Measurements from ENCODE around the gene ZHX3.
A peak's percentile ranks its signal among the peaks of the same experiment; 100 is the strongest.

Gene ZHX3

DNA sequence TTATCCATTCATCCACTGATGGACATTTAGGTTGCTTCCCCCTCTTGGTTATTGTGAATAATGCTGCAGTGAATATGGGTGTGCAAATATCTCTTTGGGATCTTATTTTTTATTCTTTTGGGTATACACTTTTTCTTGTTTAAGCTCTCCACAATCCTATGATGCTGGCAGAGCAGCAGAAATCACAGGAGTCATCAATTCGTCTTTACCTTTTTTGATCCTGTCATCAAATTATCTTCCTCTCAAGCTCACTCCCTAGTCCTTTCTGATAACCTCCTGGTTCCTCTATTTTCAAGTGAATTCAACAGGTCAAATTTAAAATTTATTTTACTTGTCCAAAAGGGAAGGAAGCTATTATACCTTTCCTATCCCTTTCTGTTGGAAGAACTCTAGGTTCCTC lies 91.1 kb downstream of the ZHX3 start:
- no peak for DNase-seq

DNA sequence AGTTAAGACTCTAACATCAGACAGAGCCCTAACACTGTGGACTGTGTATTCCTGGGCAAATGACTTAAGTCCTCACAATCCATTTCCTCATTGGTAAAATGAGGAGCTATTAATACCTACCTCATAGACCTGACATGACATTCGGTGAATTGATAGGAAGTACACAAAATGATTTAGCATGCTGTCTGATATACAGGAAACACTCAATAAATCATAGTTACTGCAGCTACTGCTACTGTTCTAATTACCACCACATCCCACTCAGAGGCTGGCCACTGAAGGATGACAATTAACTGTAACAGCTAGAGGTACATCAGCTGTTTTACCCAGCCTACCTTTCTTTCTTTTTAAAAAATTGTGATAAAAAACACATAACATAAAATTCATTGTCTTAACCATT lies 92.4 kb downstream of the ZHX3 start:
- no peak for DNase-seq

DNA sequence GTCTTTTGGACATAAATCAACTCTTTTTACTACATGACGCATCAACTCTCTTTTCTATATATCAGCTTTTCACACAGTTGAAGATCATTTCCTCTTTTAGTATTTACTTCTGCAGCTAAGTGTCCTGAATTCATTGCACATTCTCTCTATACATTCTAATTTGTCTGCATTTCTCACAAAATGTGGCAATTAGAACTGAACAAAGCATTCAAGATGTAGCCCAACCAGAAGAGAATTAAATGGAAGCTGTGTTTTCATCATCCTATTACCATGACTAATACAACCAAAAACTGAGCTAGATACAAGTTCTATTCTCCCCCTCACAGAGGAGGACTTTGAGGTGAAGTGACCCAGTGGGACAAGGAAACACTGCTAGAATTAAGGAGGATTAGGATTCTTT lies 93.2 kb downstream of the ZHX3 start:
- DNase-seq: no peak

DNA sequence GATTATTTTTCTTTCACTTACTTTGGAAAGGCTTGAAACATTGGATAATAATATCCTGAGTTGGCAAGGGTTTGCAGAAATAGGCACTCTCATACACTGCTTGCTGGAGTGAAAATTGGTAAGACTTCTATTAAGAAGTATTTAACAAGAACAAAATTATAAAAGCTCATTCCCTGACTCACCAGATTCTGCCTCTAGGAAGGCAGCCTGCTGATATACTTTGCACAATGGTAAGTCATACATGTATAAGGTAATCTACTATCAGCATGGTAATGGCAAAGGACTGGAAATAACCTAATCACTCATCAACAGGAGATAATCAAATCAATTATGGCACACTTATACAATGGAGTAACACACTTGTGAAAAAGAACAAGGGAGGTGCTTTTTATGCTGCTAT lies 94.4 kb downstream of the ZHX3 start:
- no peak for DNase-seq

DNA sequence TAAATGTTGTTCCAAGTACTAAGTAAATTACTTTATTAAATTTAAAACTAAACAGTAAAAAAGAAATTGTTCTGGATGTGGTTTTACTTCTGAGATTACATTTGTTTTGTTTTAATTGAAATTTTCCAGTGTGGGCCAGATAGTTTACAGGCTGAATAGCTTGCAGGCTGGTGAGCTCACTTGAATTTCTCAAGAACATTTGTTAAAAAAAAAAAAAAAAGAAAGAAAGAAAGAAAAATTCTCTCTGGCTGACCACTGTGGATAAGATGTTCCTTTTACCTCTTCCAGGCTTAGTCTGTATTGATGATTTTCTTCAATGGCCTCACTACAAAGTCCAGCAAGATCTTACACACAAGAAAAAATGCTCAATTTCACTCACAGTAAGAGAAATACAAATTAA lies 94.8 kb downstream of the ZHX3 start:
- DNase-seq: no peak

DNA sequence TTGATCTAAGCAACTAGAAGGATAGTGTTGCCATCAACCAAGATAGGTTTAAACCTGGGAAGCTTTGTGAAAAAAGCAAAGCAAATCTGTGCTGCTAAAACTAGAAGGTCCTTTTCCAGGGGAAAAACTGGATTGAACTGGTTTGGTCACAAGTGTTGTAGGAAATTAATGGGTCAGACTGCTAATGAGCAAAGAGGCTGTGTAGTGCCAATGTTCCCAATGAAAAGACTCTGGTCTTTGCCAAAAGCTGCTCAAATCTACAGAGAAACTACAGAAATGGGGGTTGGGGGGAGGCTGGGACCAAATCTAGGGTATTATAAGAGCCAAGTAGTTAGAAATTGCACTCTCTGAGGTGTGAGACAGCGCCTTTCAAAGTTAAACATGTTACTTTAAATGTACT lies 95.2 kb downstream of the ZHX3 start:
- peak in 37 of 56 donors; percentile 18 to 92 (median 55) for DNase-seq

DNA sequence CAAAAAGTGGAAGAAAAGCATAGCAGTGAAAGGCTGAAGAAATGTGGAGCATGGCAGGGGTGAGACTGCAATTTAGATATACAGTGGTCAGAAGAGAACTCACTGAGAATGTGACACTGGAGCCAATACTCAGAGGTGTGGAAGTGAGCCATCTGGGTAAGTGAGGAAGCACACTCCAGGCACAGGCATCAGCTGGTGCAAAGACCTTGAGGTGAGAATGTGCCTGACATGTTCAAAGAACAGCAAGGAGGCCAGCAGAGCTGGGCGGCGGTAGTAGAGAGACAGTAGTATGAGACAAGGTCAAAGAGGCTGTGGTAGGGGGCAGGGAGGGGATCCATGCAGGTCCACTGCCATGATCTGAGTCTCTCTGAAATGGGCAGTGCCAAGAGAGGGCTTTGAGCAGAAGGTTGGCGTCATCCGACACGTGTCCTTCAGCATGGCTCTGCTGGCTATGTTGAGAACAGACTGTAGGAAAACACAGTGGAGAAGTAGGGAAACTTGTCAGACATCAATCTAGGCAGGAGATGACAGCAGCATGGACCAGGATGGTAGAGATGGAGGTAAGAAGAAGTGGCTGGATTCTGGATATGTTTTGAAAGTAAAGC lies 95.8 kb downstream of the ZHX3 start:
- DNase-seq: peak in 35 of 56 donors; percentile 18 to 77 (median 50)

DNA sequence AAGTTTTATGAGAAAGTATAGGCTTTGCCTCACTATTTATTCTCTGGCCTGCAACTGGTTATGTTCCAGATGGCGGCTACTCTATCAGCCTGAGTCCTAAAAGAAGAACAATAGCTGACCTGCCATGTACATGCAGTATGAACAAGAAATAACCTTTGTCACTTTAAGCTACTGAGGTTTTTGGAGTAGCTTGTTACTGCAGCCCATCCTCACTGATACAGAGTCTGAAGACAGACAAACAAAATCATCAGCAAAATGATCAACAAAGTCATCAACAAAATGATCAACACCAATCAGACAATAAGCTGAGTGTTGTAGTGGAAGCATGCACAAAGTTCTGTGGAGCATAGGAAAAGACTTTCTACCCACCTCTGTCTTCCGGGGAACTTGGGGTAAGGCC lies 97.7 kb downstream of the ZHX3 start:
- DNase-seq: no peak

DNA sequence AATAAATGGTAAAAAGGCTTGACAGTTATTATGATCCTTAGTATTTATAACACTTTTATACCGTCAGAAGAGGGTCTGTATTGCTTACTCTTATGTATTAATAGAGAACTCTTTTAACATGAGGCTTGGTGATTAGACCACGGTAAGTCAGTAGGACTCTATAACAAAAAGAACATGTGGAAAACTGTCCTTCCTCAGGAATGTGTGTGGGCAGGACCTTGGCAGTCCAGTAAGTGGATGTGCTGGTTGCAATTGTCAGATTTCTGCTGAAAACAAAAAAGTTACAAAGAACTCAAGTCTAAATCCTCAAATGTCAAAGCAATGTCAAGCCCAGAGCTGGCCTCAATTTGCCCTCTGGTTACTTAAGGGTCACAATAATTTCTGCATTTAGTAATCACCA lies 99.1 kb downstream of the ZHX3 start:
- no peak for DNase-seq

DNA sequence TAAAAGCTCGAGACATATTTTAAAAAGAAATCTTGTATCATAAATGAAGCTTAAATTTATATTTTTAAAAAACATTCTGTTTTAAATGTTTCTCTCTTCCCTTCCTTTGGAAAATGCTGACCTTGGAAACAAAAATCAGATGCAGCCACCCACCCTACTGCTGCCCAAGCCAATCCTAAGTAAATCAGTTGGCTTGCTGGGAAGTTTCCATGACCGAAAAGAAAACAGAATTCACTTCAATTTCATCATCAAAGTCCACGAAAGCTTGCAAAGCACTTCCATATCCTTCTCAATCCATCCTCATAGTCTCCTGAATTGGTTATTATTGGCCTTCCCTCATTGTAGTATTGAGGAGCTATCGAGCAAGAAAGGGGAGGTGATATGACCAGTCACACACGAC lies 100.1 kb downstream of the ZHX3 start:
- no peak for DNase-seq

DNA sequence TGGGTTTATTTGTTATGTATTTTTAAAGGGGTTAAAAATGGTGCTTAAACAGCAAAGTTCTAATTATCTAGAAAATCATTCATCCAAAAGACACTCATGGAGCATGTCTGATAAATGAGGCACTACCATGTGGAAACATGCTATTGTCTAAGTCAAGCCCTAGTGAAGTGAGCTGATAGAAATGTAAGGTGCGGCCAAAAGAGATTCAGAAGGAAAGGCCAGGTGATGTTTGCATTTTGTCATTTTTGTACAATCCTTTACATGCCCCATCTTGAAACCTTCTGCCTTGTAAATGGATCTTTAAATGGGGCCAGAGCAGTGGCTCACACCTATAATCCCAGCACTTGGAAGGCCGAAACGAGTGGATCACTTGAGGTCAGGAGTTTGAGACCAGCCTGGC lies 102.9 kb downstream of the ZHX3 start:
- no peak for DNase-seq

DNA sequence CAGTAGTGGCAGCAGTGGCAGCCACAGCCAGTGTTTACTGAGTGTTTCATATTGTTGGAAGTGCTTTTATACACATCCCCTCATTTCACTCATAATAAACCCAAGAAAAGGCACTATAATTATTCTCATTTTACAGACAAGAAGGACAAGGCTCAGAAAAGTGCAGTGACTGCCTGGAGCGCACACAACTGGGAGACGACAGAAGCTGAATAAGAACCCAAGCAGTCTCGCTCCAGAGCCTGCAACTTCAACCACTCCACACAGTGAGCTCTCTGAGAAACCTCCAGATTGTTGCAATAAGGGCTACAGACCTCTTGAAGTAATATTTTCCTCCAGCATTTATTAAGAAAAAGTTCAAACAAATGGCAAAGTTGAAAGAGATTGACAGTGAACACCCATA lies 103.3 kb downstream of the ZHX3 start:
- no peak for DNase-seq

DNA sequence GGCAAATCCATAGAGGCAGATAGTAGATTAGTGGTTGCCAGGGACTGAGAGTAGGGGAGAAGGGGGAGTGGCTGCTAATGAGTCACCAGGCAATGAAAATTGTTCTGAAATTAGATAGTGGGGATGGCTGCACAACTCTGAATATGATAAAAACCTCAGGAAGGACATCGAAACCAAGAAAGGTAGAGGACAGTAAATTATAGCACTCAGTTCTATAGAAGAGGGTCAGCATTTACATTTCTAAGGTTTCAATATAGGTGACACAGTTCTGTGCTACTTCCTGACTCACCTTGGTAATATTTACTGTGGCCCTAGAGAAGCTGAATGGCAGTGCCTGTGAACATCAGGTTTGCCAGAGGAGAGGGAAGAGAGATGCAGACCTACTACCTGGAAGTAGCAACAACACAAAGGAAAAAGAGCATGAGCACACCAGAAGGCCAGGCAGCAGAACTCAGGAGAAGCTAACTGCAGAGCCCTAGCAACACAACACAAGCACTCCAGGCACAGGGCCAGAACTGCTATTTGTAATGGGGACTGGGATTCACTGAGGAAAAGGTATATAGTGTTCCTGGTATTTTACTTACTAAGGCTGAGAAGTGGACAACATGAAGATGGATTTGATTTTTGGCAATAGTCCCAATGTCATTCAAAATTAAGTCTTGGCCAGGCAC lies 104.2 kb downstream of the ZHX3 start:
- peak in 10 of 56 donors; percentile 11 to 50 (median 26) for DNase-seq

DNA sequence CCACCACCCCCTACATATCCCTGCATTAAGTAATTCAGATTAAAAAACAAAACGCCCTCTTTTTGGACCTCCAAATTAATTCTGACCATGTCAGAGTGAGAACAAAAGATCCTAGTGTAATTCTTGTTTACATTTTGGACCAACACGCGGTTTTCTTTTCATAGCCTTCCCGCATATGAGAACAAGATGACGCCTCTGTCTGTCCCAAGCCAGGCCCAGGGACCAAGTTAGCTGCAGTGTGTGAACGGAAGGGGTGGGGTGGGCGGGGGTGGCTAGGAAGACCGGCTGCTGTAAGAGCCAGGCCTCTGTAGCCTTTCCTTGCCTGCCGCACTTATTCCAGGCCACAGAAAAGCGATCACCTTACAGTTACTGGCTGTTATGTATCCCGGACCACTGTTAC lies 112.2 kb downstream of the ZHX3 start:
- DNase-seq: peak in 47 of 56 donors; percentile 38 to 90 (median 68)

DNA sequence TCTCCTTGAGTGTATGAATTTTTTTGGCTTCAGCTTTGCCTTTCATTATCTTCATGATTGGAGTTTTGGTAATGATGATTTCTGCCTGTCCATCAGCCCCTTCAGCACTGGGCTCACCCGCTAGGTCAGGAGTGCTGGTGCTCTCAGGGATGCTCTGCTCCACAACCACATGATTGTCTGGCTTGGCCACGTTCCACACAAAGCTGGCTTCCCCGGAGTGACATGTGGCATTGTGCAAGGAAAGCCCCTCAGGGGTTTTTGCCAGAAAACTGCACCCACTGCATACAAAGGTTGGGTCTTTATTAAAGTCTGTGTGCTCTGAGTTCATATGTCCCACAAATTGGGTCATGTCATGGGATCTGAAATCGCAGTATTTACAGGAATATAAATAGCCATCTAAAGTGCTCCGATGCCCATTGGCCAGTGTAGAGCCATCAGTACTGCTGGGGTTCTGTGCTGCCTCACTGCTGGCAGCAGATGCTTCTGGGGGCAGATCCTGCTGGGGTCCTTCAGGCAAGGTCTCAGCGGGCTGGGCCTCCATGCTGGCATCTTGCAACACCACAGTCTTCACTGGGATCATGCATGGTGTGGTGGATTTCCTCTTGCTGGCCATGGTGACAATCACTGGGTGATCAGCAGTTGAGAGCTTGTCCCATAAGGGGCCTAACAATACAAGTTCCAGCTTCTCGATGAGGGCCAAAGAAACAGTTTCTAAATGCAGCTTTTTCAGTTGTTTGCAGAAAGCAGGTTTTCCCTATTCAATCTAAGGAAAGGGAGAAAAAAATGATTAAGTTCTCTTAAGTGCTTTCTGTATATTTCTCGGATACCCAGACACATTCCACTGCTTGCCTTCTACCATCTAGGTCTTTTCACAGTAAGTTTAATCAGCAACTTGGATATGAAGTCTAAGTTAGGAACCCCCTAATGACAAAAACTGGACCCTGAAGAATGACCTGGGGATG lies 112.9 kb downstream of the ZHX3 start:
- DNase-seq: peak in 14 of 56 donors; percentile 22 to 63 (median 44)

DNA sequence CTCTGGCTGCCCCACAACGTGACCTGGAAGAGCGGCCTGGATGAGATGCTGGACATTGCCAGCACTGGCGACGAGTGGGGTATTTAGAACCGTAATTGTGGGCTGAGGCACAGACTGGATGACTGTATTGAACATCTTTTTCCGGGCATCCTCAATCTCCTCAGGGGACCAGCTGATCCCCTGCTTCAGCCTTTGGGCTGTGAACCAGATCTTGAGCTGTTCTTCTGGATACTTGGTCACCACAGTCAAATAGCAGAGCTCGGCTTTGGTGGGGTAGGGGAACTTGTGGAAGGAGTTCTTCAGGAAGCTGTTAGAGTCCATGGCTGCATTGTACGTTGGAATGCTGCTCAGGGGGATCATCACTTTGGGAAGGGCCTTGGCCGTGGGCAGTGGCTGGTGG lies 113.9 kb downstream of the ZHX3 start:
- DNase-seq: no peak

DNA sequence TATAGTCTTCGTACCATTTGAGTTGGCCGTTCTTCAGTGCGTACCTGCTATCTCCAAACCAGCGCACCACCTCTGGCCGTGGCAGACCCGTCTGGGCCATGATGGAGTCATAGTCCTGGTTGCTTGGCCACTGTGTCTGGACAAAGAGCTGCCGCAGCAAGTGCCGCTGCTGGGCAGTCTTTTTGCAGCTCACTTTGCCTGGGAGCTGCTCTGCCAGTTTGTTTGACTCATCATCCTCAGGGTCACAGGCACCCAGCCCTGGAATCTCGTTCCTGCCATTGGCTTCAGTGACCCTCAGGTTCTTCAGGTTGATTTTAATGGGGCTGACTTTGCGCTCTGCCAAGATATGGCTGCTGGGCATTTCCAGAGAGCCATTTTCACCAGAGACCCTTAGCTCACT lies 115.1 kb downstream of the ZHX3 start:
- DNase-seq: no peak

DNA sequence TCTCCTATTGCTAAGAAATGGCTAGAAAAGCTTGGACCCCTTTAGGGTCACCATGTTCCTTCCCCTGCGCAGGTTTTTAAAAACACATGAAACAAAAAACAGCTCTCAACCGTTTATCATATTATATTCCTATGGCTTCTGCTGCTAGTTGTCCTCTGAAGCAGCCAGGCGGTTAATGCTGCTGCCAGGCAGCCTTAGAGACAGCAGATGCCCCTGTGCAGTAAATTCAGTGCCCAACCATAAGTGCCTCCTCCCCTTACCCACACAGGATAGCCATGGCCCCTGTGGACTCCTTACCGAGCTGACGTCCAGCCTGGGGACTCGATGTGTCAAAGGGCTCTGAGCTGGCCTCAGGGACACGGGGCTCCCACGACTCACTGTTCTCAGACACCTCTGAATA lies 115.8 kb downstream of the ZHX3 start:
- DNase-seq: no peak

DNA sequence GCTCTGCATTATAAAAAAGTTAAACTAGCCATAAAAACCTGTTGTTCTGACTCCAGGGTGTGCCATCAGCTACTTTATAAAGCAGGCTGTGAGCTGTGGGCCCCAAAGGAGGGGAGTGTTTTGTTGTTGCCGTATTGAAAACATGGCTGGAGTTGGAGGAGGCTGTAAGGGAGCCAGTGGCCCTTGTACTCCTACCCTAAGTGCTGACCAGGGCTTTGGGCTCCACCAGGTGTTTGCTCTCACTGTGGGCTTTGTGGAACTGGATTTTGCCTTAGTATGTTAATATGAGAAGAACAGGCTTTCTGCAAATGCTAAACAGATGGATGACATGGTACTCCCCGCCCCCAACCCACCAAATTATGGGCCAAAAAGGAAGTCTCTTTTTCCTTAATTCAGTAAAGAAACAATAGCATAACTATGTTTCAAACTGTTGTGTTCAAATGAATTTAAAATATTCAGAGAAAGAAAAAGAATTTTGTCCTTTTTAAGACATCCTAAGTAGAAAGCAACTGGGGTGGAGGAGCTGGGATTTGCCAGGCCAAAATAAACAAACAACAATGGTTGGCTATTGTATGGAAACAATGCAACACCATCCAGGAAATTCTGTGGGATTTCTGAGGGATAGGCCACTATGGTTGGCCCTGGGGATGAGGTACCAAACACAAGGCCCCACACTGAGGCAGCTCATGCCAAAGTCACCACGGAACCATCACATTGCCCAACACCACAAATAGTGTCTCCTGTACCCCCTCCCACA lies 116.9 kb downstream of the ZHX3 start:
- DNase-seq: no peak

DNA sequence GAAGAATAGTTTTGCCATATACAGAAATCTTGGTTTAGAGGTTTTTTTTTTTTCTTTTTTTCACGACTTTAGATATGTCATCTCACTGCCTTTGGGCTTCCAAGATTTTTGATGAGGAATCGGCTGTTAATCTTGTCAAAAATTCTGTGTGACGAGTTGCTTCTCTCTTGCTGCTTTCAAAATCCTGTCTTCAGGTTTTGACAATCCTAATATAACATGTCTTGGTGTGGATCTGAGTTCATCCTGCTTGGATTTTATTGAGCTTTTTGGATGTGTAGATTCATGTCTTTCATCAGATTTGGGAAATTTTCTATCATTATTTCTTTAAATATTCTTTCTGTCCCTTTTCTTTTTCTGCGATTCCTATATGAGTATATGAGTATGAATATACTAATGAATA lies 119.1 kb downstream of the ZHX3 start:
- DNase-seq: no peak

DNA sequence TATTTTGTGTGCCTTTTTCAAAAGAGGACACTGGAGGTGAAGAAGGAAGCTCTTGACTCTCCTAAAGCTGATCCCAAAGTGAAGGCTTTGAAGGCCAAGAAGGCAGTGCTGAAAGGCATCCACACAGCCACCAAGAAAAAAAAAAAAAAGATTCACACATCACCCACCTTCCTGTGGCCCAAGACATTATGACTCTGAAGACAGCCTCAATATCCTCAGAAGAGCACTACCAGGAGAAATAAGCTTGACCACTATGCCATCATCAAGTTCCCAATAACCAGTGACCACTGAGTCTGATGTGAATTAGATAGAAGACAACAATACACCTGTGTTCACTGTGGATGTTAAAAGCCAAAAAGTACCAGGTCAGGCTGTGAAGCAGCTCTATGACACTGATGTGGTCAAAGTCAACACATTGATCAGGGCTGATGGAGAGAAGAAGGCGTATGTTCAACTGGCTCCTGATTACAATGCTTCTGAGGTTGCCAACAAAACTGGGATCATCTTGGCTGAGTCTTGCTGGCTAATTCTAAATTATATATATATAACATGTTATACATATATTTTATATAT lies 120.8 kb downstream of the ZHX3 start:
- DNase-seq: no peak
